GM08714 (cell line): ENCODE data around the gene FREY1.
A peak's percentile ranks its signal among the peaks of the same experiment; 100 is the strongest.

Experiments
- H3K4me3 ChIP-seq: fragments of 200-500 bp; sonication (Bioruptor generic); 2 replicates; pipeline ENCODE4 v1.5.1; 2014; ENCODE audit warnings: mild to moderate bottlenecking, low read length, inconsistent platforms
- ZNF274 ChIP-seq: IDR thresholded peaks from 2 replicates; pipeline ENCODE4 v1.6.1; 2012; ENCODE audit warnings: mild to moderate bottlenecking, low read depth, low read length

FREY1 gene

DNA sequence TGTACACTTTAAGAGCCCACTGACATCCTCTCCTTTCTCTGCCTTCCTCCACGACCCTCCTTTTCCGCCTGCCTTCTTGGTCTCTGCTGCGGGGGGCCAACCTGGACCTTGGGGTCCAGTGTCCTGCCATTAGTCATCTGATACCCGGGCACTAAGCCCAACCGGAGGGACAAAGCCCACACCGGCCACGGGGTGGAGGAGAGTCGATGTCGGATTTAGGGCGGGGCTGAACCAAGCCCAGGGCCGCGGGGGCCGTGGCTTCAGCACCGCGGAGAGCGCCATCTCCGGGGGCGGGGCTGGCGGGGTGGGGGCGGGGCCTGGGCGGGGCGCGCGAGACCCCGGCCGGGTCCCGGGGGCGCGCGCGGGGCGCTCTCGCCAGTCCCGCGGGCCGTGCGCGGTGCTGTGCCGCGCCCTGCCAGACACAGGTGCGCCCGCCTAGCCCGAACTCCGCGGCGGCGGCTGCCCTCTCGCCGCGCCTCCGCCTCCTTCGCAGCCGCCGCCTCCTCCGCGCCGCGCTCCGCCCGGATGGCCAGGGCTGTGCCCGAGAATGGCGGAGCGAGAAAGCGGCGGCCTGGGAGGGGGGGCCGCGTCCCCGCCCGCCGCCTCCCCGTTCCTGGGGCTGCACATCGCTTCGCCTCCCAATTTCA lies 21.7 kb downstream of the FREY1 start, which contains the start of gene MAPK8IP1:
Gene MAPK8IP1, plus strand, starts transcription at position 378 of the 647 bp plus-strand sequence. Its CDS starts 170 bp downstream, at position 548.
- no peak for TF ChIP-seq ZNF274

DNA sequence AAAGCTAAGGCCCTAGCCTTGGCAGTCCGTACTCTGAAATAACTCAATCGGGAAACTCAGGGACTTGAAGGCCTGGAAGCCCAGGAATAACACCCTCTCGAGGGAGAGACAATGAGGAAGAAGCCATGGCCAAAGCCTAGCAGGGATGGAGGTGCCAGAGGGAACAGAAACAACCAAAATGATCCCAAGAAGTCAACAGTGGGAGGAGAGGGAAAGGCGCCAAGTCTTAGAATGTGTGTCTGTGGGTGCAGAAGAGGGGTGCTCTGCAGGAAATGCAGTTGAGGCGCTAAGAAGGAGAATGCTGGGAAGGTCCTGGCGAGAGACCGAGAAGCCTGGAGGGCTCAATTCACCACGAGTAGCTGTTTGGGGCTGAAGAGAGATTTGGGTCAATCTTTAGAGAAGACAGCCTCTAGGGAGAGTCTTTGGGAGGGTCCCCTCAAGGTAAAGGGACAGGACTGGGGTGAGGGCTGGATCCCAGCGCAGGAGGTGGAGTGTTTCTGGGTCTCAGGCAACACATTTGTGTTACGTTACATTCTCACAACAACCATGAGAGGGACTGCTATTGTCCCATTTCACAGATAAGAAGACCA lies 22.4 kb downstream of the FREY1 start:
- peak overlapping the region; percentile 35; the same call in 1 of the 2 replicates for H3K4me3 ChIP-seq
- TF ChIP-seq ZNF274 = no peak

More for the DNA sequence above, 21.7 kb downstream of the FREY1 start, which contains the start of gene MAPK8IP1:
- peak within 1 kb of the TSS; percentile 35; the same call in 1 of the 2 replicates for H3K4me3 ChIP-seq

DNA sequence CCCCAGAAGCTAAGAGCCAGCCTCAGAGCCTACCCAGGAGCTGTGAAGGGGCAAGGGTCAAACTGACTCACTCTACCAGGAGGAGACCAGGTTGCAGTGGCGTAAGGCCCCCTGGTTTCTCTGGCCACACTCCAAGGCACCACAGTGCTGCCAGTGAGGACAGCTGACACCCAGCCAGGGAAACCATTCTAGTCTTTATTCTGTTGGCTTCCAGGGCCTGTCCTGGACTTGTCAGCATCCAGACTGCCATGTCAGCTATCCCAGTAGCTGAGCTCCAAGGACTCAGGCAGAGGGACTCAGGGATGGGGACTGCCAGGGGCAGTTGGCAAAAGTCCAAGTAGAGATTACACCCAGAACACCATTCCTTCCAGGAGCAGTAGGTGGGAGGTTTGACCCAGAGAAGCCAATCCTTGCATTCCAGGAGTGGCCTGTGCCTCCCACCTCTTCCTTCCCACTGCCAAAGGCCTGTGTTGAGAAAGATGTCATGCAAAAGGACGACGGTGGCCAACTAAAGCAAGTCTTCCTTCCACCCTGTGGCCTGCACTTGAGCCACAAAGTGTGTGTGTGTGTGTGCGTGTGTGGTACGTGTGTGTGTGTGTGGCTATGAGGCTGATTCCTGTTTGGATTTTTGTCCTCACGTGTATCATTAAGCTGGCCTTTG lies 25.2 kb downstream of the FREY1 start:
- no peak overlapping the region for H3K4me3 ChIP-seq

DNA sequence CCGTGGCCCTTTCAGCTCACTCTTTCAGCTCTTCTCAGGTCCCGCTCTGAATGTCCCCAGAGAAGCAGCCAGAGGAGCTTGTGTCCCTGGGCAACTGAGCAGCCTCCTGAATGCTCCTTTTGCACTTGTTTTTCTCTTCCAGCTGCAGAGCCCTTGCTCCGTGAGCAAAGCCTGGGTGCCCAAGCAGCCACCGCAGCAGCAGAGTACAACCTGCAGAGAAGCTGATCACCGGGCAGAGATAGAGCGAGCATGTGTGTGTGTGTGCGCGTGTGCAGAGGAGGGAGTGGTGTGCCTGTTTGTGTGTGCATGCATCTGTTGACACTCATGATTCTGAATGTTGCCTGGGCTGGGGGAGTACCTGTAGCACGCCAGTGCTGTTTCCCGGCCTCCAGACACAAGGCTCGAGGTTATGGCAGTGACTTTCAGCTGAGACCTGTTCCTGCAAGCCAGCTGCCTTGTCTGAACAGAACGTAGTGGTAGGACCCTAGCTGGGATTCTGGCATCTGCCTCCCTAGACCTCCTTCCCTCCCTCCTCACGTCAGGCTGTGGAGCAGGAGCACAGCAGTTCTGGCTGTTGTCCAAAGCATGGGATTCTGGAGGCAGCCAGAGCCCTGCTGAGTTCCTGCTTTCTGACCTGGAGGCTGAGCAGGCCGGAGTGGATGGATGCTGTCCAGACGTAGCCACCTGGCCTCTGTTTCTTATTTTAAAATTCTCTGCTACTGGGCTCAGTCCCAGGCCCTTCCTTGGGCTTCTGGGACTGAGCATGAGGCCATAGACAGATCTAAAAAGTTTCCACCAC lies 26.1 kb downstream of the FREY1 start:
- H3K4me3 ChIP-seq = no peak overlapping the region
- TF ChIP-seq ZNF274 = no peak

More for the DNA sequence above, 25.2 kb downstream of the FREY1 start:
- no peak for TF ChIP-seq ZNF274

DNA sequence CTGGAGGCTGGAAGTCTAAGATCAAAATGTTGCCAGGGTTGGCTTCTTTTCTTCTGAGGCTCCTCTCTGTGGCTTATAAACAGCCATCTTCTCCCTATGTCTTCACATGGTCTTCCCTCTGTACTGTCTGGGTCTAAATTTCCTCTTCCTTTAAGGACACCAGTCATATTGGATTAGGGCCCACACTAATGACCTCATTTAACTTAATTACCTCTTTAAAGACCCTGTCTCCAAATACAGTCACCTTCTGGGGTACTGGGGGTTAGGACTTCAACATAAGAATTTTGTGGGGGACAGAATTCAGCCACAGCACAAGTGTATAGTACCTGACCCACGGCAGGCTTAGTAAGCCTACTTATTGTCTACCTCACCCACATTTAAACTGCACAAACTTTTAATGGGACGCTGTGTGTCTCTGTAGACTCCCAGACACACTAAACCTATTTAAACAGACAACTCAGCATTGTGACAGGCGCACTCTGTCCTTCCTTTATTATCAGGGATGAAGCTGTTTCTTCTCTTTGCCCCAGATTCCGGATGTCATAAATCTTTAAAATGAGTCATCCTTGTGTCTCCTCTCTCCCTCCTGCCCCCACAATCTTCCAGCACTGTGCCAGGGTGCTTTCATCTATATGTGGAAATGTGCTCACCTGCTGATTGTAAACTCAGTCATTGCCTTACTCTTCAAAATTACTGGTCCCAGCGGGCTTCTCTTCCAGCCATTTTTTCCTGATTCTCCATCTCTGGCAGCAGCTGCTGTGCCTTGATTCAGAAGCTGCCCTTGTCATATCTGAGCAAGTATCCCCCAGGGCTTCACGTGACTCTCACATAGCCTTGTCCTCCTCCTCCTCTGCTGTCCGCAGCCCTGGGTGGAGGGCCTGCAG lies 27.0 kb downstream of the FREY1 start:
- no peak for TF ChIP-seq ZNF274
- no peak overlapping the region for H3K4me3 ChIP-seq

DNA sequence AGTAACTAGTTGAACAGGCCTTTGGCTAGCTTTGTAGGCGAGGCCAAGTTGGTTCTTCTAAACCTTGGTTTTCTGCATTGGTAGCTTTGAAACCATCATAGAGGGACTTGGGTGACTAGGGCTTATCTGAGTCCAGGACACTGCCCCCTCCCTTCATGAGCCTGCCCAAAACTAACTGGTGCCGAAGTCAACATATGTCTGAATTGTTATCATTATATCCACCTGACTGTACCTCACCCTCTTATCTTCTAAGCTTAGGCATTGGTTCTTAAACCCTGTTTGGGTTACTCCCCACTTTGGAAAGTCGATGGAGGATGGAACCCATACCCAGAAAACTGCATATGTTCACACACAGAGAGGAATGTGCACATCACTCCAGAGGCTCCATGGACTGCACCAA lies 29.2 kb downstream of the FREY1 start:
- H3K4me3 ChIP-seq = no peak overlapping the region
- TF ChIP-seq ZNF274 = no peak

DNA sequence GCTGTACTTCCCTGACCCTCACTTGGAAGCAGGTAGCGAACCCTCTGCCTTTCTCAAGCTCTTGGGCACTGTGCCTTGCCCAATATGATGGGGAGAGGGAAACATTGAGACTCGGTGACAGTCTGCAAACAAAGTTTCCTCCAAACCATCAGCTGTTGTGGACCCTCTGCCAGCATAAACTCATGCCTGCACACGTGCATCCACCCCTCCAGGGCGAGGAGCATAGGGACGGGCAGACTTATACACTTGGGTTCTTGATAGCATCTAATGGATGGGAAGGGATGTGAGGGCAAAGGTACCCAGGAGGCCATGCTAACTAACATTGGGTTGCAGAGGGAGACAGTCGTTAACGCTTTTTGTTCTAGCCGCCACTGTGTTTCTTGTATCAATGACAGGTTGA lies 29.9 kb downstream of the FREY1 start:
- TF ChIP-seq ZNF274 = no peak
- no peak overlapping the region for H3K4me3 ChIP-seq

DNA sequence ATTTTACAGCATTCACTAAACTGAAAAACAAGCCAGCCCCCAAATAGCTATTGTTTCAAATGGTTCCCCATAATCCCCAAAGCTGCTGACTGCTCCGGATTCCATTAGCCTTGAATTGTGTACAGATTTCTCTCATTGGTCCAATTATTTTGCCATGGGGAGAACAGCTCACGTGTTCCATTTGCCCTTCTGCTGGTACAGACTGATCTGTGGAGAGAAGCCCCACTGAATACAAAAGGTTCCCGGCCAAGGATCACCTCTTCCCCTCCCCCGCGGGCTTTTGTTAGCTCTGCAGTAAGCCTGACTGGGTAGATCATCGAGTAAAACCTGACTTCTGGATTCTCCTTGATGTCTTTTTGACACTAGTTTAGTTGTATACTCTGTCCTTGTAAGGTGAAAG lies 30.7 kb downstream of the FREY1 start:
- H3K4me3 ChIP-seq = no peak overlapping the region
- TF ChIP-seq ZNF274 = no peak

DNA sequence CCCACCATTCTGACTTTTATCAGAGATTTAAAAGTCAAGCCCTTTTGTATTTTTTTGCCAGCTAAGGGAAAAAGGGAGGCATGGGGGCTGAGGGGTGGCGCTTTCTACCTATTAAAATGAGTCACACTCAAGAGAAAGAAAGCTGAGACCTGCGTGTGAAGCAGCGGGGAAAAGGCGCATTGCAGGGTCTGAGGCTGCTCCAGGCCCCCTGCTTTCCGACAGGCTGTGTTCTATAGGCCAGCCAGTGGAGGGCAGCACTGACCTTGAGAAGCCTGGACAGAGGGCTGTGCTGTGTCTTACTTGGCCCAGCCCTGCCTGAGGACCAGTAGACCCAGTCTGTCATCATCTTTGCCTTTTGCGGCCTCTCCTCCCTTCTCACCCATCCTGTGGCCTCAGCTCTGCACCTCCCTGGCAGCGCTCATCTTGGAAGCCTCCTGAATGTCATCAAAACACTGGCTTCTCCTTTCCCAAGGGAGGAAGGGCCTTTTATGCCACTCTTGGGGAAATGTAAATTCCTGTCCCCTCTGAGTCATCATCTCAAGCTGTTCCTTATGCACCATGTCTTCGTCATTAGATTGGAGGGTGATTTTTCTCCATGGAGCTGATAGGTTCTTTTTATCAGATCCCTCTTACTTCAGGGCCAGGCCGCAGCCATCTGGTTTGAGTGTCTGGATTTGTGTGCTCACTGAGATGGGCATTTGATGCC lies 34.3 kb downstream of the FREY1 start:
- no peak for TF ChIP-seq ZNF274
- H3K4me3 ChIP-seq = no peak overlapping the region

DNA sequence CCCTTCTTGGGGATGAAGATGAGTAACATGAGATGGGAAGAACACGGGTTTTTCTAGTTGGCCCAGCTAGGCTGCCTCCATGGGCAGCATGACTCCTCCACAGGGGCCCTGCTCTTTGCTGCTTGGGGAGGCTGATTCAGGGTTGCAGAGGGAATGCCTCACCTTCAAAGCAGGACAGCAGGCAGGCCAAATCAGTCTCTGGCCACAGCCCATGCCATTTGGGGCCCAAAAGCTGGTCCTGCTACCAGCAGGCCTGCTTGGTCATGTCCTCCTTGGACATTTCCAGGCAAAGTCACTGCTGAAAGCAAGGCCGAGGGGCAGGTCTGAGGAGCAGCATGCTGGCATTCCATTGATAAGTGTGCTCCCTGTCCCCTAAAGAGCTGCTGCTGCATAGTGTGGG lies 35.4 kb downstream of the FREY1 start:
- no peak overlapping the region for H3K4me3 ChIP-seq
- no peak for TF ChIP-seq ZNF274

DNA sequence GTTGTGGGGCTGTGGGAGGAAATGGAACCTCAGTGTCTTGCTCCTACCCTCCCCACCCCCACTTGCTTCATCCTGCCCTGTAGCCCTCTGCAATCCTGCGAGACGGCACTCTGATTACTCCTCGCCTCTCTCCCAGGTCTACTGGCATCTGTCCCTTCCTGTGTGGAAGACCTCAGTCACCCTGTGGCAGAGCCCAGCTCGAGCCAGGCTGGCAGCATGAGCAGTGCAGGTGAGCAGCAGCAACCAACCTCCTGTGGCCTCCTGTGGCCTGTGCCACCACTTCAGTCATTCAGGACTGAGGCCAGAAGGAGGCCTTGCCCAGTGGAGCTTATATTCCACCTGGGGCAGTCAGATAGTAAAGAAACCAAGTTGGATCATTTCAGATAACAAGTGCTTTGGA lies 36.4 kb downstream of the FREY1 start:
- TF ChIP-seq ZNF274 = no peak

DNA sequence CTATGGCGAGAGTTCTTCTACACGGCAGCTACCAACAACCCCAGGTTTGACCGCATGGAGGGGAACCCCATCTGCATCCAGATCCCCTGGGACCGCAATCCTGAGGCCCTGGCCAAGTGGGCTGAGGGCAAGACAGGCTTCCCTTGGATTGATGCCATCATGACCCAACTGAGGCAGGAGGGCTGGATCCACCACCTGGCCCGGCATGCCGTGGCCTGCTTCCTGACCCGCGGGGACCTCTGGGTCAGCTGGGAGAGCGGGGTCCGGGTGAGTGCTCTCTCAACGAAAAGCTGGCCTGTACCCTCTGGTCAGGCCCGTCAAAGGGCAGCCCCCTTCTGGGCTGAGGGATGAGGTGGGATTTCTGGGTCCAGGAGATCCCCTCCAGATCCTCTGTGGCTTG lies 37.5 kb downstream of the FREY1 start:
- H3K4me3 ChIP-seq = no peak overlapping the region
- no peak for TF ChIP-seq ZNF274

More for the DNA sequence above, 36.4 kb downstream of the FREY1 start:
- H3K4me3 ChIP-seq = no peak overlapping the region

DNA sequence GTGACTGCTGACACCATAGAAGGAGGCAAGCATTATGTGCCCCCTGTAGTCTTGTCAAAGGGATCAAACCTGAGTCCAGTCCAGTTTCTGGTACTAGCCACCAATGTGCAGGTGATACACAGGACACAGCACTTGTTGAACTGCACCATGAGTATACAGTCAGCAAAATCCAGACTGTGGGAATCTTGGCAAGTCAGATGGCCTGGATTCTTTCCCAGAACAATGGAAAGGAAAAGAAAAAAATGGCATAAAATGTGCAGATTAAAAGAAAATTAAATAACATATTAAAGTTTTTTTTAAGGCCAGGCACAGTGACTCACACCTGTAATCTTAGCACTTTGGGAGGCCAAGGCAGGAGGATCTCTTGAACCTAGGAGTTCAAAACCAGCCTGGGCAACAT lies 43.0 kb downstream of the FREY1 start:
- H3K4me3 ChIP-seq = no peak overlapping the region
- TF ChIP-seq ZNF274 = no peak
